NCI-H2227 (cell line): ENCODE measurements around the gene MAPK4.
"Not testable (repeated sequence)": the region's sequence is repeated elsewhere in the genome, so short reads cannot be mapped to it uniquely, and the experiment has no call there.

ENCODE experiments used
- DNase-seq: peaks from one replicate; lab custom pipeline; 2025; ENCODE audit not compliant: unreplicated experiment; lab: John Stamatoyannopoulos, UW

Gene MAPK4

GRCh38 chr18:50679056-50679455, 119.2 kb downstream of the MAPK4 start:
- DNase-seq = no peak

GRCh38 chr18:50679656-50680055, 119.8 kb downstream of the MAPK4 start:
- DNase-seq = no peak

GRCh38 chr18:50680966-50681365, 121.1 kb downstream of the MAPK4 start:
- DNase-seq = no peak

GRCh38 chr18:50682852-50683251, 123.0 kb downstream of the MAPK4 start:
- DNase-seq = no peak

- DNase-seq = no peak
These were observed 126.5 kb downstream of the MAPK4 start for GRCh38 chr18:50686409-50686808.

- no peak for DNase-seq
These were observed 127.6 kb downstream of the MAPK4 start for GRCh38 chr18:50687491-50687890.

GRCh38 chr18:50689578-50689977, 129.7 kb downstream of the MAPK4 start:
- no peak for DNase-seq

GRCh38 chr18:50694147-50694546, 134.3 kb downstream of the MAPK4 start:
- DNase-seq = no peak

- no peak for DNase-seq
These were observed 135.7 kb downstream of the MAPK4 start for GRCh38 chr18:50695431-50696176.

GRCh38 chr18:50696436-50696835, 136.5 kb downstream of the MAPK4 start:
- DNase-seq = no peak

GRCh38 chr18:50696929-50697328, 137.0 kb downstream of the MAPK4 start:
- DNase-seq = no peak

- DNase-seq = no peak
These were observed 137.6 kb downstream of the MAPK4 start for GRCh38 chr18:50697509-50697908.

GRCh38 chr18:50700245-50701165, 140.6 kb downstream of the MAPK4 start:
- no peak for DNase-seq

GRCh38 chr18:50704357-50704940, 144.6 kb downstream of the MAPK4 start:
- DNase-seq = no peak

- peak; percentile 45 for DNase-seq
These were observed 146.3 kb downstream of the MAPK4 start for GRCh38 chr18:50706199-50706598.

GRCh38 chr18:50706651-50707050, 146.8 kb downstream of the MAPK4 start:
- DNase-seq = no peak

GRCh38 chr18:50707297-50707696, 147.4 kb downstream of the MAPK4 start:
- DNase-seq = not testable (repeated sequence)

- peak; percentile 15 for DNase-seq
These were observed 148.1 kb downstream of the MAPK4 start for GRCh38 chr18:50707855-50708469.

GRCh38 chr18:50709193-50709592, 149.3 kb downstream of the MAPK4 start:
- DNase-seq = peak; percentile 55

- DNase-seq = peak; percentile 95
These were observed 151.5 kb downstream of the MAPK4 start for GRCh38 chr18:50711386-50711785.

GRCh38 chr18:50715919-50716318, 156.0 kb downstream of the MAPK4 start:
- no peak for DNase-seq
